ENCODE measurements around the gene CDCA4. TPM values are rescaled to one million over a fixed set of nuclear protein-coding genes. Genes with fewer than 3 reads are reported as not detected.
"Not testable (repeated sequence)": the region's sequence is repeated elsewhere in the genome, so short reads cannot be mapped to it uniquely, and the experiment has no call there.

The CDCA4 gene
- total RNA-seq, 1 experiment from 2014 or later = 24.9 TPM

GRCh38 chr14:105034315-105035039 is 13.6 kb upstream of the CDCA4 start:
- TF ChIP-seq EZH2 (IDR thresholded peaks at IDR 0.05; ENCODE audit: low read depth) (no peak), CTCF (conservative IDR thresholded peaks at IDR 0.05) (no peak)
- H3K36me3 ChIP-seq (ENCODE audit: low read depth) = no peaks in the 10 kb centered on the region
- H3F3A ChIP-seq (ENCODE audit: insufficient read depth, low read depth) = peaks cover 23% of the 10 kb centered on the region
- no peak overlapping the region for H3K4me3 ChIP-seq
- H3K79me2 ChIP-seq (ENCODE audit: low read depth) = no peaks in the 10 kb centered on the region
- H3K27me3 ChIP-seq (ENCODE audit: insufficient read depth, low read depth) = no peaks in the 10 kb centered on the region
- no peaks in the 10 kb centered on the region for H4K20me1 ChIP-seq (ENCODE audit: insufficient read depth)
- peak in 1 of 2 experiments; percentile 41 for DNase-seq
- peak overlapping the region; percentile 76 for H3K4me2 ChIP-seq
- CTCF ChIA-PET = no interaction called here
- no TSS peak for BruUV-seq (replicated peaks)
- POLR2A ChIA-PET (ENCODE audit: unreplicated experiment) = no interaction called here
- H2AFZ ChIP-seq = no peak overlapping the region
- no peaks in the 10 kb centered on the region for H3K9me2 ChIP-seq (ENCODE audit: insufficient read depth)
- H3K9me3 ChIP-seq (ENCODE audit: insufficient read depth, low read depth) = peaks cover 4% of the 10 kb centered on the region
- H3K27ac ChIP-seq = no peak overlapping the region
- peaks cover 27% of the 10 kb centered on the region for H3K4me1 ChIP-seq (replicated peaks; ENCODE audit: insufficient read depth)
- intact Hi-C loops (cut with micrococcal nuclease; ENCODE audit: unreplicated experiment) = no loop called here

- H3K79me2 ChIP-seq (ENCODE audit: low read depth); H4K20me1 ChIP-seq (ENCODE audit: insufficient read depth); H3K9me3 ChIP-seq (ENCODE audit: insufficient read depth, low read depth); DNase-seq; H3K27me3 ChIP-seq (ENCODE audit: insufficient read depth, low read depth); BruUV-seq (replicated peaks); CTCF ChIA-PET; H2AFZ ChIP-seq; H3K36me3 ChIP-seq (ENCODE audit: low read depth); H3K9me2 ChIP-seq (ENCODE audit: insufficient read depth): not testable (repeated sequence)
- Histone ChIP-seq H3K4me1 (replicated peaks; ENCODE audit: insufficient read depth) (peaks cover 27% of the 10 kb centered on the region), H3K27ac (peak overlapping the region; percentile 98), H3F3A (ENCODE audit: insufficient read depth, low read depth) (peaks cover 23% of the 10 kb centered on the region), H3K4me2 (peak overlapping the region; percentile 76), H3K4me3 (peak overlapping the region; percentile 46; the same call in 1 of the 2 replicates)
- intact Hi-C loops (cut with micrococcal nuclease; ENCODE audit: unreplicated experiment) = loop anchor here (2.0 kb wide), 1 partner anchor 61 kb away; no protein-coding TSS in a partner anchor
- POLR2A ChIA-PET (ENCODE audit: unreplicated experiment) = interaction anchor here (0.6 kb wide), 1 partner anchor 18 kb away, joined by 4 read pairs; no protein-coding TSS in a partner anchor
Measured at GRCh38 chr14:105033412-105033900, 12.6 kb upstream of the CDCA4 start.

- CTCF ChIA-PET = interaction anchor here (0.7 kb wide), 1 partner anchor 13 kb away, joined by 3 read pairs; no protein-coding TSS in a partner anchor
- Histone ChIP-seq H2AFZ (peak overlapping the region; percentile 65; the same call in 1 of the 2 replicates), H3K27ac (peak overlapping the region; percentile 98), H3K4me1 (replicated peaks; ENCODE audit: insufficient read depth) (peaks cover 34% of the 10 kb centered on the region), H3K4me3 (peak overlapping the region; percentile 46; the same call in 1 of the 2 replicates), H3K4me2 (peak overlapping the region; percentile 76), H3F3A (ENCODE audit: insufficient read depth, low read depth) (peaks cover 23% of the 10 kb centered on the region)
- POLR2A ChIA-PET (ENCODE audit: unreplicated experiment) = interaction anchor here (0.6 kb wide), 2 partner anchors 52 to 922 kb away, joined by 4 to 6 read pairs; no protein-coding TSS in a partner anchor
- H3K27me3 ChIP-seq (ENCODE audit: insufficient read depth, low read depth); BruUV-seq (replicated peaks); H3K9me3 ChIP-seq (ENCODE audit: insufficient read depth, low read depth); H3K36me3 ChIP-seq (ENCODE audit: low read depth); H3K79me2 ChIP-seq (ENCODE audit: low read depth); H4K20me1 ChIP-seq (ENCODE audit: insufficient read depth); H3K9me2 ChIP-seq (ENCODE audit: insufficient read depth): not testable (repeated sequence)
- peak; percentile 62 to 95 for DNase-seq
- intact Hi-C loops (cut with micrococcal nuclease; ENCODE audit: unreplicated experiment) = loop anchor here (1.0 to 2.0 kb wide), 2 partner anchors 11 to 60 kb away; partner anchors contain the start of gene CDCA4
Measured at GRCh38 chr14:105032451-105032901, 11.6 kb upstream of the CDCA4 start.

- H2AFZ ChIP-seq = no peak overlapping the region
- no peak for DNase-seq
- POLR2A ChIA-PET (ENCODE audit: unreplicated experiment) = no interaction called here
- H3K9me2 ChIP-seq (ENCODE audit: insufficient read depth) = no peaks in the 10 kb centered on the region
- H3K36me3 ChIP-seq (ENCODE audit: low read depth) = no peaks in the 10 kb centered on the region
- H3K79me2 ChIP-seq (ENCODE audit: low read depth) = no peaks in the 10 kb centered on the region
- peaks cover 36% of the 10 kb centered on the region for H3F3A ChIP-seq (ENCODE audit: insufficient read depth, low read depth)
- no peaks in the 10 kb centered on the region for H4K20me1 ChIP-seq (ENCODE audit: insufficient read depth)
- peak overlapping the region; percentile 98; the same call in 1 of the 2 replicates for H3K27ac ChIP-seq
- CTCF ChIA-PET = no interaction called here
- no peak for TF ChIP-seq CTCF (conservative IDR thresholded peaks at IDR 0.05)
- no peak for TF ChIP-seq EZH2 (IDR thresholded peaks at IDR 0.05; ENCODE audit: low read depth)
- no peaks in the 10 kb centered on the region for H3K27me3 ChIP-seq (ENCODE audit: insufficient read depth, low read depth)
- no peak overlapping the region for H3K4me2 ChIP-seq
- H3K9me3 ChIP-seq (ENCODE audit: insufficient read depth, low read depth) = peaks cover 4% of the 10 kb centered on the region
- H3K4me3 ChIP-seq = no peak overlapping the region
- peaks cover 46% of the 10 kb centered on the region for H3K4me1 ChIP-seq (replicated peaks; ENCODE audit: insufficient read depth)
- no TSS peak for BruUV-seq (replicated peaks)
- intact Hi-C loops (cut with micrococcal nuclease; ENCODE audit: unreplicated experiment) = no loop called here
Measured at GRCh38 chr14:105030836-105031396, 10.0 kb upstream of the CDCA4 start.
